Lower lobe of right lung (tissue), 2 donors: ENCODE results near the gene AGBL1. TPM values are rescaled to one million over a fixed set of nuclear protein-coding genes. Genes with fewer than 3 reads are reported as not detected.
"Not testable (repeated sequence)": the region's sequence is repeated elsewhere in the genome, so short reads cannot be mapped to it uniquely, and the experiment has no call there.

Experiments
- ATAC-seq, 2 donors: fragments of 200-7000 bp; cut with Tn5 transposase; one replicate each; pipeline ENCODE4 v1.9.1; 2020 to 2022; ENCODE audit warnings: mild to moderate bottlenecking in 2 of 2, moderate library complexity in 2 of 2
- DNase-seq: peaks from one replicate; pipeline ENCODE4 v3.0.0-alpha.2; 2020
- H3K27ac ChIP-seq: fragments of 200-600 bp; one replicate; pipeline ENCODE4 v1.8.0; 2022
- H3K27me3 ChIP-seq: fragments of 200-600 bp; one replicate; pipeline ENCODE4 v1.8.0; 2022; ENCODE audit warnings: low read depth
- H3K36me3 ChIP-seq: fragments of 200-600 bp; one replicate; pipeline ENCODE4 v1.8.0; 2022; ENCODE audit warnings: mild to moderate bottlenecking
- H3K4me1 ChIP-seq: fragments of 200-600 bp; one replicate; pipeline ENCODE4 v1.8.0; 2022
- H3K4me3 ChIP-seq: fragments of 200-600 bp; one replicate; pipeline ENCODE4 v1.8.0; 2022; ENCODE audit warnings: mild to moderate bottlenecking
- H3K9me3 ChIP-seq: fragments of 200-600 bp; one replicate; pipeline ENCODE4 v1.8.0; 2022
- intact Hi-C: fragments of 100-400 bp; cut with DNase I; formaldehyde crosslinking; loops from one replicate; pipeline ENCODE4 v1.11.0; 2022
- total RNA-seq: library from RNA; stranded (reverse); fragmentation: NEBNext Ultra II Directional; extraction: Animal tissue kit (Norgen Biotek cat#: 25700); gene quantifications from one replicate; pipeline ENCODE4 v1.2.1, GENCODE V29; 2021
- TF ChIP-seq, protein P1 (sequence below): fragments of 200-600 bp; IDR thresholded peaks from one replicate; pipeline ENCODE4 v1.8.0; 2022; ENCODE audit warnings: antibody characterized with exemption, mild to moderate bottlenecking
- donor health status: DM: no; HTN: yes; CAD: no; lungs with severe emphysema.

The AGBL1 gene
- total RNA-seq, 1 donor from 2014 or later: 12.0 TPM

DNA sequence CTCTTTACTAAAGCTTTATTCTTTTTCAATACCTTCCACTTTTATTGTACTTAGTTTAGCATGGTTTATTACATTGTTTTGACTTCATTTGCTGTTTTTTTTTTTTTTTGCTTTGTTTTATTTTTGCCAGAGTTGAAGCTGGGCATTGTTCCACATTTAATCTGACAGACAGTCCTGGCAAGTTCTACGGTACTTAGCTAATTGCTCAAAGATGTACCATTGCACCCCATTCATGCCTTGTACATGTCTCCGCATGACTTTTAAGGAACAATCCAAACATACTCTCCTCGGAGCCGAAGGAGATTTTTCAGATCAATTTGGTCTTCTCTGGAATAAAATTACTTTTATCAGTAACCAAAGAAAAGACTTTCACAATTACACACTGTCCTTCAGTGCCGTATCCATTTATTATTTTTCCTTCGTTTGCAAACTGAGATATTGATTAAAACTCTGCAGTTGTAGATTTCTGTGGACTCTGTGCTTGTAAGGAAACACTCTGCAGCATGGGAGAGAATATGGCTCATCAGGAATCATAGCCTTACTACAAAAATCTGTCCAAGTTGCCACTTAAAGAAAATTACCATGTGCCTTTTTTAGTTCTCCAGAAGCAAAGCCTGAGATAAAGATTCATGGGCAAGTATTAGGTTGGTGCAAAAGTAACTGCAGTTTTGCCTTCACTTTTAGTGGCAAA is 952.0 kb downstream of the AGBL1 start:
- no peaks in the 10 kb centered on the region for H3K27me3 ChIP-seq
- no peaks in the 10 kb centered on the region for H3K4me1 ChIP-seq
- no peak overlapping the region for H3K27ac ChIP-seq
- DNase-seq (no peak), ATAC-seq (no peak)
- H3K9me3 ChIP-seq: no peaks in the 10 kb centered on the region
- no peak overlapping the region for H3K4me3 ChIP-seq
- intact Hi-C loops: no loop called here
- TF ChIP-seq, protein P1, sequence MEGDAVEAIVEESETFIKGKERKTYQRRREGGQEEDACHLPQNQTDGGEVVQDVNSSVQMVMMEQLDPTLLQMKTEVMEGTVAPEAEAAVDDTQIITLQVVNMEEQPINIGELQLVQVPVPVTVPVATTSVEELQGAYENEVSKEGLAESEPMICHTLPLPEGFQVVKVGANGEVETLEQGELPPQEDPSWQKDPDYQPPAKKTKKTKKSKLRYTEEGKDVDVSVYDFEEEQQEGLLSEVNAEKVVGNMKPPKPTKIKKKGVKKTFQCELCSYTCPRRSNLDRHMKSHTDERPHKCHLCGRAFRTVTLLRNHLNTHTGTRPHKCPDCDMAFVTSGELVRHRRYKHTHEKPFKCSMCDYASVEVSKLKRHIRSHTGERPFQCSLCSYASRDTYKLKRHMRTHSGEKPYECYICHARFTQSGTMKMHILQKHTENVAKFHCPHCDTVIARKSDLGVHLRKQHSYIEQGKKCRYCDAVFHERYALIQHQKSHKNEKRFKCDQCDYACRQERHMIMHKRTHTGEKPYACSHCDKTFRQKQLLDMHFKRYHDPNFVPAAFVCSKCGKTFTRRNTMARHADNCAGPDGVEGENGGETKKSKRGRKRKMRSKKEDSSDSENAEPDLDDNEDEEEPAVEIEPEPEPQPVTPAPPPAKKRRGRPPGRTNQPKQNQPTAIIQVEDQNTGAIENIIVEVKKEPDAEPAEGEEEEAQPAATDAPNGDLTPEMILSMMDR: no peak
- H3K36me3 ChIP-seq: no peaks in the 10 kb centered on the region

DNA sequence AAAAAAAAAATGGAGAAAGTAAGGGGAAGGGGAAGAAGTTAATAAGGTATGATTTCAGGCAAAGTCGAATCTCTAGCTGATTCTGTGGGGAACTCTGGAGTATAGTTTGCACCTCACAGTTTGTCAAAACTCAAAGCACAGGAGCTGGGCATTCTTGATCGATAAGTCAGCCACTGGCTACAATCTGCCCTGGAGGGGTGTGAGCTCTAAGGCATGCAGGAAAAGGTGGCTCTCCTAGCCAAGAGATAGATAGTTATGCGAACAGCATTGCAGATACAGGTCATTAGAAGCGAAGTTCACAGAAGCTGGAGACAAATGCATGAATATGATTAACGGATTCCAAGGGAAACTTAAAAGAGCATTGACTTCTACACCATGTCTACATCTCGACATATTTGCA is 952.6 kb downstream of the AGBL1 start:
- Histone ChIP-seq H3K4me3 (no peak overlapping the region), H3K4me1 (no peaks in the 10 kb centered on the region), H3K27me3 (no peaks in the 10 kb centered on the region), H3K9me3 (no peaks in the 10 kb centered on the region), H3K27ac (no peak overlapping the region), H3K36me3 (no peaks in the 10 kb centered on the region)
- TF ChIP-seq, protein P1: no peak
- intact Hi-C loops: no loop called here
- ATAC-seq (no peak), DNase-seq (no peak)

DNA sequence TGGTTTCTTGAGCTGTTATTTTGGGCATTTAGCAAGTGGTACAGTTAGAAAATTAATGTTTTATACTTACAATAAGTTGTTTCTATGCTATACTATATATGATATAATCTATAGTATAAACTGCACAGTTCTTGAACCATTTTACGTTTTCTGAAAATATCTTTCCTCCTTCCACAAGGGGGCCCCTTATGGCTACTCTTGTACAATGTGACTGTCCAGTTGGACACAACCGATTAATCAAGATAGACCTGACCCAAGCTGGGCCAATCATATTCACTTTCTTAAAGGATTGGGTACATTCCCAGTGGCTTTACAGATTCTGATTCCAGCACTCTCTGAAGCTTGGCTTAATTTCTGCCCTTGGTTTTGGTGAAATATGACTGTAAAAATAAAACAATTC is 953.4 kb downstream of the AGBL1 start:
- intact Hi-C loops: no loop called here
- ATAC-seq: no peak

DNA sequence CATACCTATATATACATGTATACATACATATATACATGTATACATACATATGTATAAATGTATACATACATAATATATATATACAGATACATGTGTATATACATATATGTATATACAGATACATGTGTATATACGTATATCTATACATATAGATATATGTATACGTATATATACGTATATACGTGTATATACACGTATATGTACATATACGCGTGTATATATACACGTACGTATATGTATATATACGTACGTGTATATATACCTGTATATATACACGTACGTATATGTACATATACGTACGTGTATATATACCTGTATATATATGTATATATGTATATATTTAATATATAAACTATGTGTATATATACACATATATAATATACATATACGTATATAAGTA is 955.2 kb downstream of the AGBL1 start:
- intact Hi-C loops: no loop called here
- DNase-seq (no peak), ATAC-seq (no peak)
- Histone ChIP-seq H3K4me1 (no peaks in the 10 kb centered on the region), H3K27me3 (no peaks in the 10 kb centered on the region), H3K27ac (no peak overlapping the region), H3K36me3 (no peaks in the 10 kb centered on the region), H3K9me3 (no peaks in the 10 kb centered on the region), H3K4me3 (no peak overlapping the region)
- TF ChIP-seq, protein P1: no peak

More for the DNA sequence above, 953.4 kb downstream of the AGBL1 start:
- Histone ChIP-seq H3K27ac (no peak overlapping the region), H3K36me3 (no peaks in the 10 kb centered on the region), H3K4me1 (no peaks in the 10 kb centered on the region), H3K9me3 (no peaks in the 10 kb centered on the region), H3K27me3 (no peaks in the 10 kb centered on the region), H3K4me3 (no peak overlapping the region)
- no peak for DNase-seq
- TF ChIP-seq, protein P1: no peak

DNA sequence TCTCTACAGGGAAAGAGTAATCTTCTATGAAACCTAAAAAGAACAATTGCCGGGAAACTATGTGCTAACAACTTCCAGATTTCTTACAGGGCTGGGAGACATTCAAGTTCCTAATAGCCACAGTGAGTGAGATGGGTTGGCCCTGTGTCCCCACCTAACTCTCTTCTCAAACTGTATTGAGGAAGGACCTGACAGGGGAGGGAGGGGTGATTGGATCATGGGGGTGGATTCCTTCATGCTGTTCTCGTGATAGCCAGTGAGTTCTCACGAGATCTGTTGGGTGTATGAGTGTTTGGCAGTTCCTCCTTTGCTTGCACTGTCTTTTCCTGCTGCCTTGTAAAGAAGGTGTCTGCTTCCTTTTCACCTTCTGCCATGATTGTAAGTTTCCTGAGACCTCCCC is 958.7 kb downstream of the AGBL1 start:
- intact Hi-C loops: no loop called here
- no peak overlapping the region for H3K27ac ChIP-seq
- no peak overlapping the region for H3K4me3 ChIP-seq
- no peak for ATAC-seq
- no peaks in the 10 kb centered on the region for H3K36me3 ChIP-seq
- no peaks in the 10 kb centered on the region for H3K27me3 ChIP-seq
- TF ChIP-seq, protein P1: no peak
- no peaks in the 10 kb centered on the region for H3K4me1 ChIP-seq
- no peak for DNase-seq
- no peaks in the 10 kb centered on the region for H3K9me3 ChIP-seq

DNA sequence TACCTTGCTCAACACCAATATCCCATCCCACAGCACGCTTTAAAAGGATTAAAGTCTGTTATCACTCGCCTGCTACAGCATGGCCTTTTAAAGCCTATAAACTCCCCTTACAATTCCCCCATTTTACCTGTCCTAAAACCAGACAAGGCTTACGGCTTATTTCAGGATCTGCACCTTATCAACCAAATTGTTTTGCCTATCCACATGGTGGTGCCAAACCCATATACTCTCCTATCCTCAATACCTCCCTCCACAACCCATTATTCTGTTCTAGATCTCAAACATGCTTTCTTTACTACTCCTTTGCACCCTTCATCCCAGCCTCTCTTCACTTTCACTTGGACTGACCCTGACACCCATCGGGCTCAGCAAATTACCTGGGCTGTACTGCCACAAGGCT is 962.9 kb downstream of the AGBL1 start:
- ATAC-seq, H3K4me3 ChIP-seq, DNase-seq, H3K4me1 ChIP-seq, H3K27ac ChIP-seq, H3K27me3 ChIP-seq, H3K36me3 ChIP-seq, H3K9me3 ChIP-seq, intact Hi-C loops: not testable (repeated sequence)
